WTC11 (cell line): ENCODE measurements around the gene LDLRAD3.

Experiments
- ATF3 ChIP-seq: sonication (generic); formaldehyde crosslinking; conservative IDR thresholded peaks from 2 replicates; pipeline ENCODE4 v1.8.1; 2022; ENCODE audit warnings: mild to moderate bottlenecking, missing genetic modification reagents
- CTCF ChIP-seq: fragments of 200-600 bp; IDR thresholded peaks from 2 replicates; pipeline ENCODE4 v1.8.0; 2022; ENCODE audit warnings: antibody characterized with exemption
- TEAD4 ChIP-seq: sonication (generic); formaldehyde crosslinking; IDR thresholded peaks from 2 replicates; pipeline ENCODE4 v1.8.0; 2022; ENCODE audit warnings: mild to moderate bottlenecking, missing genetic modification reagents
- USF1 ChIP-seq: sonication (generic); formaldehyde crosslinking; IDR thresholded peaks from 2 replicates; pipeline ENCODE4 v1.8.0; 2022; ENCODE audit warnings: mild to moderate bottlenecking, missing genetic modification reagents
- ZNF416 ChIP-seq: fragments of 250-450 bp; sonication (Bioruptor Pico); IDR thresholded peaks from 2 replicates; pipeline ENCODE4 v1.9.0; 2021; ENCODE audit warnings: mild to moderate bottlenecking, inconsistent platforms
- TF ChIP-seq, protein P1 (sequence below): sonication (generic); formaldehyde crosslinking; IDR thresholded peaks from 2 replicates; pipeline ENCODE4 v1.8.1; 2023; ENCODE audit warnings: mild to moderate bottlenecking, missing genetic modification reagents
- TF ChIP-seq, protein P2 (sequence below): sonication (generic); formaldehyde crosslinking; IDR thresholded peaks from 2 replicates; pipeline ENCODE4 v1.8.0; 2023; ENCODE audit warnings: mild to moderate bottlenecking, missing genetic modification reagents

DNA sequence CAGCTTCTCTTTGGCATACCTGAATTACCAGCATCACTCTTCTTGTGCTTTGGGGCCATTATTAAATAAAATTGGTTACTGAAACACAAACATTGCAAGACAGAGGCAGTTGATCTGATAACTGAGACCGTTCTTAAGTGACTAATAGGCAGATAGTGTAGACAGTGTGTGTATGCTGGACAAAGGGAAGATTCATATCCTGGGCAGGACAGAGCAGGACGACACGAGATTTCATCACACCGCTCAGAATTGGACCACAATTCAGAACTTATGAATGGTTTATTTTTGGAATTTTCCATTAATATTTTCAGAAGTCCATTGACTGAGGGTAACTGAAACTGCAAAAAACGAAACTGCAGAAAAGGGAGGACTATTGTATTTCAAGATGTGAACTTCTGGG is 68.6 kb downstream of the LDLRAD3 start:
- TF ChIP-seq CTCF = no peak
- no peak for TF ChIP-seq USF1 (CRISPR knock-in tag)
- TF ChIP-seq TEAD4 (CRISPR knock-in tag) = no peak
- no peak for TF ChIP-seq ZNF416 (CRISPR knock-in tag)
- TF ChIP-seq, protein P1, sequence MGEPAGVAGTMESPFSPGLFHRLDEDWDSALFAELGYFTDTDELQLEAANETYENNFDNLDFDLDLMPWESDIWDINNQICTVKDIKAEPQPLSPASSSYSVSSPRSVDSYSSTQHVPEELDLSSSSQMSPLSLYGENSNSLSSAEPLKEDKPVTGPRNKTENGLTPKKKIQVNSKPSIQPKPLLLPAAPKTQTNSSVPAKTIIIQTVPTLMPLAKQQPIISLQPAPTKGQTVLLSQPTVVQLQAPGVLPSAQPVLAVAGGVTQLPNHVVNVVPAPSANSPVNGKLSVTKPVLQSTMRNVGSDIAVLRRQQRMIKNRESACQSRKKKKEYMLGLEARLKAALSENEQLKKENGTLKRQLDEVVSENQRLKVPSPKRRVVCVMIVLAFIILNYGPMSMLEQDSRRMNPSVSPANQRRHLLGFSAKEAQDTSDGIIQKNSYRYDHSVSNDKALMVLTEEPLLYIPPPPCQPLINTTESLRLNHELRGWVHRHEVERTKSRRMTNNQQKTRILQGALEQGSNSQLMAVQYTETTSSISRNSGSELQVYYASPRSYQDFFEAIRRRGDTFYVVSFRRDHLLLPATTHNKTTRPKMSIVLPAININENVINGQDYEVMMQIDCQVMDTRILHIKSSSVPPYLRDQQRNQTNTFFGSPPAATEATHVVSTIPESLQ = no peak
- TF ChIP-seq, protein P2, sequence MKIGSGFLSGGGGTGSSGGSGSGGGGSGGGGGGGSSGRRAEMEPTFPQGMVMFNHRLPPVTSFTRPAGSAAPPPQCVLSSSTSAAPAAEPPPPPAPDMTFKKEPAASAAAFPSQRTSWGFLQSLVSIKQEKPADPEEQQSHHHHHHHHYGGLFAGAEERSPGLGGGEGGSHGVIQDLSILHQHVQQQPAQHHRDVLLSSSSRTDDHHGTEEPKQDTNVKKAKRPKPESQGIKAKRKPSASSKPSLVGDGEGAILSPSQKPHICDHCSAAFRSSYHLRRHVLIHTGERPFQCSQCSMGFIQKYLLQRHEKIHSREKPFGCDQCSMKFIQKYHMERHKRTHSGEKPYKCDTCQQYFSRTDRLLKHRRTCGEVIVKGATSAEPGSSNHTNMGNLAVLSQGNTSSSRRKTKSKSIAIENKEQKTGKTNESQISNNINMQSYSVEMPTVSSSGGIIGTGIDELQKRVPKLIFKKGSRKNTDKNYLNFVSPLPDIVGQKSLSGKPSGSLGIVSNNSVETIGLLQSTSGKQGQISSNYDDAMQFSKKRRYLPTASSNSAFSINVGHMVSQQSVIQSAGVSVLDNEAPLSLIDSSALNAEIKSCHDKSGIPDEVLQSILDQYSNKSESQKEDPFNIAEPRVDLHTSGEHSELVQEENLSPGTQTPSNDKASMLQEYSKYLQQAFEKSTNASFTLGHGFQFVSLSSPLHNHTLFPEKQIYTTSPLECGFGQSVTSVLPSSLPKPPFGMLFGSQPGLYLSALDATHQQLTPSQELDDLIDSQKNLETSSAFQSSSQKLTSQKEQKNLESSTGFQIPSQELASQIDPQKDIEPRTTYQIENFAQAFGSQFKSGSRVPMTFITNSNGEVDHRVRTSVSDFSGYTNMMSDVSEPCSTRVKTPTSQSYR (CRISPR knock-in tag) = no peak
- TF ChIP-seq ATF3 (CRISPR knock-in tag) = no peak
